Spleen (tissue), 7 donors: Measurements from ENCODE around the gene RNF41.
A peak's percentile ranks its signal among the peaks of the same experiment; 100 is the strongest.

Source experiments
- CTCF ChIP-seq, 11 experiments: fragments of 200-600 bp in 7 of 11; fragments of 450-650 bp in 4 of 11; sonication (generic) in 4 of 11; IDR thresholded peaks in 8 of 11; conservative IDR thresholded peaks in 3 of 11; 1 replicate in 7 of 11; 2 replicates in 4 of 11; pipeline versions ENCODE4 v1.4.0 to v1.8.0; 2016 to 2021; ENCODE audit warnings: antibody characterized with exemption in 11 of 11, inconsistent platforms in 4 of 11, mild to moderate bottlenecking in 1 of 11
- POLR2A ChIP-seq, 3 donors: fragments of 450-650 bp; IDR thresholded peaks; one replicate each; pipeline ENCODE4 v1.5.1; 2017; ENCODE audit warnings: antibody characterized with exemption in 3 of 3, mild to moderate bottlenecking in 1 of 3
- POLR2AphosphoS5 ChIP-seq, 3 donors: sonication (generic); formaldehyde crosslinking; IDR thresholded peaks; one replicate each; pipeline ENCODE4 v1.5.1; 2017; ENCODE audit warnings: antibody characterized with exemption in 3 of 3
- donor health status: DM: no; HTN: no; CAD: no; lungs with moderate emphysema.
- donor health status: DM: no; HTN: no; CAD: no.
- donor health status: DM: no; HTN: no; CAD: no.

- TF ChIP-seq CTCF (IDR thresholded peaks at IDR 0.05 in 8 of 11, conservative IDR thresholded peaks at IDR 0.05 in 3 of 11), result no peak
- TF ChIP-seq POLR2A (IDR thresholded peaks at IDR 0.05), result no peak
- TF ChIP-seq POLR2AphosphoS5 (IDR thresholded peaks at IDR 0.05), result peak; percentile 44 to 67 (median 57)
Observed at GRCh38 chr12:56162468-56163290, 59.0 kb downstream of the RNF41 start.
